HepG2 (cell line): ENCODE measurements around the gene FGD2. TPM values are rescaled to one million over a fixed set of nuclear protein-coding genes. Genes with fewer than 3 reads are reported as not detected.

Source experiments
- ATAC-seq: fragments of 200-7000 bp; cut with Tn5 transposase; 3 replicates; pipeline ENCODE4 v1.9.1; 2020; ENCODE audit warnings: mild to moderate bottlenecking, moderate library complexity
- BruUV-seq: library from RNA; stranded (reverse); fragments of 400-500 nt; replicated peaks from 2 replicates; lab custom pipeline; 2021; lab: Mats Ljungman, UMichigan
- CTCF ChIA-PET: fragments of 300-600 bp; formaldehyde crosslinking; extraction: SDS; loops from one replicate; lab custom pipeline; 2021; ENCODE audit warnings: low total read pairs, inconsistent platforms, low intra/inter-chr PET ratio; lab: Yijun Ruan, JAX
- POLR2A ChIA-PET: fragments of 350-600 bp; sonication (Branson Sonifier 250); formaldehyde crosslinking; loops from one replicate; lab custom pipeline; 2020; ENCODE audit warnings: antibody characterized with exemption, inconsistent platforms; lab: Yijun Ruan, JAX
- DNase-seq: peaks from one replicate; pipeline ENCODE4 v3.0.0-alpha.2; 2015; ENCODE audit warnings: low spot score
- FAIRE-seq: peaks from 3 replicates; lab custom pipeline; 2011; peaks lifted over from hg19 to GRCh38; lab: Jason Lieb, UNC
- H2AFZ ChIP-seq: one replicate; pipeline ENCODE4 v1.6.1; 2011; ENCODE audit warnings: low read length, inconsistent platforms
- H3K27ac ChIP-seq: fragments of 300-600 bp; 3 replicates; pipeline ENCODE4 v1.8.0; 2011; ENCODE audit warnings: mixed run types, mild to moderate bottlenecking, mixed read lengths, low read length, inconsistent platforms; ENCODE audit not compliant: insufficient read depth; ENCODE audit errors: extremely low read length
- H3K27me3 ChIP-seq, 2 experiments: fragments of 200-600 bp in 1 of 2; 2 replicates in 1 of 2; 3 replicates in 1 of 2; pipeline versions ENCODE4 v1.6.0 to v1.8.0; 2011; ENCODE audit warnings: low read length in 2 of 2, mild to moderate bottlenecking in 2 of 2, moderate library complexity in 2 of 2, inconsistent platforms in 1 of 2; ENCODE audit not compliant: insufficient read depth in 2 of 2, control insufficient read depth in 1 of 2
- H3K36me3 ChIP-seq, 2 experiments: fragments of 200-600 bp in 1 of 2; replicated peaks in 1 of 2; 2 replicates in 1 of 2; 3 replicates in 1 of 2; pipeline versions ENCODE4 v1.5.1 to v1.8.0; 2011; ENCODE audit warnings: low read length in 2 of 2, inconsistent platforms in 1 of 2; ENCODE audit not compliant: insufficient read depth in 2 of 2, control insufficient read depth in 1 of 2
- H3K4me1 ChIP-seq: 2 replicates; pipeline ENCODE4 v1.5.1; 2012; ENCODE audit warnings: low read length, inconsistent platforms; ENCODE audit not compliant: insufficient read depth
- H3K4me2 ChIP-seq: 2 replicates; pipeline ENCODE4 v1.6.0; 2011; ENCODE audit warnings: low read depth, low read length, inconsistent platforms
- H3K4me3 ChIP-seq, 3 experiments: fragments of 200-600 bp in 1 of 3; sonication (generic), shearing (Covaris generic) in 1 of 3; replicated peaks in 1 of 3; 2 replicates each; pipeline ENCODE4 v1.5.1; 2011 to 2016; ENCODE audit warnings: low read length in 3 of 3, inconsistent platforms in 2 of 3, low read depth in 2 of 3, mild to moderate bottlenecking in 2 of 3, control low read depth in 1 of 3, mixed read lengths in 1 of 3; ENCODE audit not compliant: insufficient read depth in 1 of 3
- H3K79me2 ChIP-seq: one replicate; pipeline ENCODE4 v1.6.1; 2011; ENCODE audit warnings: low read length, inconsistent platforms; ENCODE audit not compliant: insufficient read depth
- H3K9ac ChIP-seq: 2 replicates; pipeline ENCODE4 v1.6.0; 2011; ENCODE audit warnings: mild to moderate bottlenecking, low read depth, low read length, inconsistent platforms; ENCODE audit not compliant: insufficient read depth
- H3K9me3 ChIP-seq: 2 replicates; pipeline ENCODE4 v1.5.1; 2012; ENCODE audit warnings: mild to moderate bottlenecking, low read length
- H4K20me1 ChIP-seq: 2 replicates; pipeline ENCODE4 v1.6.0; 2011; ENCODE audit warnings: inconsistent platforms, mild to moderate bottlenecking, low read length, moderate library complexity; ENCODE audit not compliant: insufficient read depth
- ATRX ChIP-seq: sonication (generic); formaldehyde crosslinking; IDR thresholded peaks from 2 replicates; pipeline ENCODE4 v1.4.0; 2020; ENCODE audit warnings: missing genetic modification reagents, borderline replicate concordance
- HNF4A ChIP-seq: sonication (generic); formaldehyde crosslinking; IDR thresholded peaks from 2 replicates; pipeline ENCODE4 v1.4.0; 2020; ENCODE audit warnings: missing genetic modification reagents
- RFXANK ChIP-seq: IDR thresholded peaks from 2 replicates; pipeline ENCODE4 v1.6.1; 2016
- ZNF430 ChIP-seq: sonication (generic); formaldehyde crosslinking; IDR thresholded peaks from 2 replicates; pipeline ENCODE4 v1.9.0; 2021; ENCODE audit warnings: mild to moderate bottlenecking, missing genetic modification reagents
- ZNF546 ChIP-seq: sonication (generic); formaldehyde crosslinking; conservative IDR thresholded peaks from 2 replicates; pipeline ENCODE4 v1.8.1; 2023; ENCODE audit warnings: mild to moderate bottlenecking, missing genetic modification reagents
- ZNF556 ChIP-seq: sonication (generic); formaldehyde crosslinking; IDR thresholded peaks from 2 replicates; pipeline ENCODE4 v1.4.0; 2020; ENCODE audit warnings: mild to moderate bottlenecking, missing genetic modification reagents, borderline replicate concordance
- ZNF770 ChIP-seq: sonication (generic); formaldehyde crosslinking; IDR thresholded peaks from 2 replicates; pipeline ENCODE4 v1.5.0; 2020; ENCODE audit warnings: mild to moderate bottlenecking, missing genetic modification reagents
- ZNF879 ChIP-seq: sonication (generic); formaldehyde crosslinking; IDR thresholded peaks from 2 replicates; pipeline ENCODE4 v1.8.1; 2023; ENCODE audit warnings: missing genetic modification reagents
- WGBS: methylation state at CpG from one replicate; pipeline ENCODE4 v1.1.6; 2017; ENCODE audit warnings: low lambda C conversion rate; 5-methylcytosine and 5-hydroxymethylcytosine counted together
- in situ Hi-C: cut with HindIII; loops from 2 replicates; pipeline ENCODE4 v1.10.0; 2017; ENCODE audit warnings: low pct_unique_long_range_greater_than_20kb; ENCODE audit not compliant: extremely low pct_ligation_motif_present
- intact Hi-C: fragments of 100-400 bp; cut with micrococcal nuclease; formaldehyde crosslinking; loops from one replicate; pipeline ENCODE4 v1.10.0; 2022; ENCODE audit not compliant: unreplicated experiment
- polyA plus RNA-seq, 8 experiments: library from polyadenylated mRNA; depleted of rRNA in 3 of 8; stranded (reverse) in 7 of 8; unstranded in 1 of 8; fragments of >200 nt; fragmentation: Illumina TruSeq in 4 of 8; extraction: Trizol in 4 of 8; gene quantifications; 2 replicates each; pipeline versions ENCODE4 v1.2.1 to v1.2.3, GENCODE V29; 2011 to 2016; ENCODE audit warnings: low read depth in 4 of 8, missing spikeins in 1 of 8, mixed read lengths in 1 of 8; ENCODE audit not compliant: insufficient read depth in 1 of 8
- total RNA-seq, 5 experiments: library from RNA; depleted of rRNA; stranded (reverse); fragments of >200 nt; fragmentation: Illumina TruSeq; extraction: Trizol; gene quantifications; 2 replicates each; pipeline ENCODE4 v1.2.3, GENCODE V29; 2016; ENCODE audit warnings: low read depth in 1 of 5
- TF ChIP-seq, protein P1 (sequence below): IDR thresholded peaks from 2 replicates; pipeline ENCODE4 v1.6.1; 2016

FGD2 gene
- total and polyA plus RNA-seq, 2 of the 13 experiments (the other 11 are each of a cell fraction or from before 2014, with no cell fraction given) = not detected

GRCh38 chr6:36978421-36979346 is 26.8 kb upstream of the FGD2 start:
- no peak overlapping the region for H3K9ac ChIP-seq
- no peak overlapping the region for H3K4me3 ChIP-seq
- H3K4me2 ChIP-seq = no peak overlapping the region
- in situ Hi-C loops = no loop called here
- FAIRE-seq (no peak), ATAC-seq (no peak), DNase-seq (no peak)
- intact Hi-C loops = no loop called here
- WGBS = 97% methylated on average over 11 of the region's 11 CpGs
- no peaks in the 10 kb centered on the region for H3K9me3 ChIP-seq
- BruUV-seq = no TSS peak
- H3K36me3 ChIP-seq = peaks cover 45 to 69% of the 10 kb centered on the region in 2 experiments
- no peak overlapping the region for H2AFZ ChIP-seq
- H3K4me1 ChIP-seq = peaks cover 7% of the 10 kb centered on the region
- H3K79me2 ChIP-seq = peaks cover 33% of the 10 kb centered on the region
- TF ChIP-seq ZNF879 = no peak
- no peak for TF ChIP-seq RFXANK (CRISPR knock-in tag)
- TF ChIP-seq, protein P1, sequence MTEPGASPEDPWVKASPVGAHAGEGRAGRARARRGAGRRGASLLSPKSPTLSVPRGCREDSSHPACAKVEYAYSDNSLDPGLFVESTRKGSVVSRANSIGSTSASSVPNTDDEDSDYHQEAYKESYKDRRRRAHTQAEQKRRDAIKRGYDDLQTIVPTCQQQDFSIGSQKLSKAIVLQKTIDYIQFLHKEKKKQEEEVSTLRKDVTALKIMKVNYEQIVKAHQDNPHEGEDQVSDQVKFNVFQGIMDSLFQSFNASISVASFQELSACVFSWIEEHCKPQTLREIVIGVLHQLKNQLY (CRISPR knock-in tag) = no peak
- no peak for TF ChIP-seq ZNF770
- TF ChIP-seq HNF4A (CRISPR knock-in tag) = no peak
- no peak for TF ChIP-seq ZNF556 (CRISPR knock-in tag)
- TF ChIP-seq ZNF546 (CRISPR knock-in tag) = no peak
- TF ChIP-seq ATRX (CRISPR knock-in tag) = no peak
- TF ChIP-seq ZNF430 (CRISPR knock-in tag) = no peak
- H4K20me1 ChIP-seq = no peaks in the 10 kb centered on the region; the same call in none of the 2 replicates
- ChIA-PET POLR2A (interaction anchor here (1.6 kb wide), 1 partner anchor 8 kb away, joined by 6 read pairs; the partner anchor contains the start of gene MTCH1), CTCF (interaction anchor here (2.7 kb wide), 1 partner anchor 39 kb away, joined by 15 read pairs; no protein-coding TSS in a partner anchor)
- no peak overlapping the region for H3K27ac ChIP-seq
- H3K27me3 ChIP-seq = no peaks in the 10 kb centered on the region
